Measurements from ENCODE around the gene INAFM2.

INAFM2 gene

DNA sequence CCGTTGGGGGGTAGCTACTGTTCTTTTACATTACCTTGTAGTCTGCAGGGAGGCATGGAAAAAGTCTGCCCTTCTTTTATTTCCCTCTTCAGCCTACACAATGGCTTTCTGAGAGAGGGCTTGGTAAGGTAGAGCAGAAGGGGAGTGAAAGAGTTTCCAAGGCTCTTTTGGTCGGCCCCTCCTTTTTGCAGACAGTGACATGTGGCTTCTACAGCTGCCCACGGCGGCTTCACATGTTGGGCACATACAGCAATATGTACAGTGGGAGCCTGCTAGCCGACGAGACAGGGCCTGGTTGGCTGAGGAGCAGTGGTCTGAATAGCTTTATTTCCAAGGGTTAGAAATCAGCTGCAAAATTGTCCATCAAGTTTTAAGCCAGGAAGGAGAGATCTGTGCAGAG lies 4.0 kb downstream of the INAFM2 start:
- DNase-seq (ENCODE audit: low read depth in 2 of 3, low spot score in 2 of 3), result no peak

DNA sequence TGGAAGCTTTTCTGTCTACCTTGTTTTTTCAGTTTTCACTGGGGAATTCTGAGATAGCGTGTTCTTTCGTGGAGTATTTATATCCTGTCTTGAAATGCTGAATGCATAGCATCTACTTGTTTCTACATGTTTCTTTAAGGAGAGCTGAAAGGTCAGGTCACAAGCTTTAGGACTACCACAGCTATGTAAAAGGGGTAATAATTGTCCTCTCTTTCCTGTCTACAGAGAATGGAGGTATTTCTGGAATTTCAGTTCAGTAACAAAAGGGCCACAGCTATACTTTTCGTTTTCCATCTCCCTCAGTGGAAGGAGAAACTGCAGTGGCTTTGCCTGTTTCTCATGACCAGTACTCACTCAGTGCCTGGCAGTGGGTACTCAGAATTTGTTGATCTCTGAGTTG lies 4.7 kb downstream of the INAFM2 start:
- no peak for DNase-seq (ENCODE audit: low read depth in 2 of 3, low spot score in 2 of 3)

DNA sequence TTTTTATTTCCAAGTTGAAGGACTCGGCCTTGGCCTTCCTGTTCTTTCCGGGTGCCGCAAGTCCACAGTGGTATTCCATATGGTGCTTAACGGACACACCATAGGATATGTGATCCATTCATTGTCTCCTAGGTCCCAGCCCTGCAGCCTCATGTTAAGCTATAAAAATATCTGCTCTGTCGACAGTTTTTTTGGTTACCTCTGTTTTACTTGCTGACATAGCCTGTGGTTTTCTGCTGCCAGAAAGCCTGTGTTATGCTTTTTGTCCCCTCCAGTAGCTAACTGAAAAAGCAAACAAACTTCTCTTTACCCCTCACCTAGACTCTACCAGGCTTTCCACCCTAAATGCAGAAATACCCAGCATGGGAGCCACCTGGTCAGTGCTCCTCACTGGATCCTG lies 5.3 kb downstream of the INAFM2 start:
- no peak for DNase-seq (ENCODE audit: low read depth in 2 of 3, low spot score in 2 of 3)

DNA sequence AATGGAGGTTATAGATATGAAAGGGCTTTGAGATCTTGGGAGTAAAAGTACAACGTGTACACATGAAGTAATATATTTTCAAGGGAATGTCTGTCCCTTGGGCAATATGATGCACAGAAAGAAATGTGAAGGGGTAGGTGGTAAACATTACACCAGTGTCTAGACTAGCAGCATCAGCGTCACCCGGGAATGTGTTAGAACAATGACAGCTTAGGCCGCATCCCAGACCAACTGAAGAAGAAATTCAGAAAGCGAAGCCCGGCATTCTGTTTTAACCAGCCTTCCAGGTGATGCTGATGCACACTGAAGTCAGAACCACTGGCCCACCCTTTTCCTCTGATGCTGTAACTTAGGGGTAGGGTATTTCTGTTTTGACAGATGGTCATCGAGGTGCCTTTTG lies 6.3 kb downstream of the INAFM2 start:
- DNase-seq (ENCODE audit: low read depth in 2 of 3, low spot score in 2 of 3), result no peak

DNA sequence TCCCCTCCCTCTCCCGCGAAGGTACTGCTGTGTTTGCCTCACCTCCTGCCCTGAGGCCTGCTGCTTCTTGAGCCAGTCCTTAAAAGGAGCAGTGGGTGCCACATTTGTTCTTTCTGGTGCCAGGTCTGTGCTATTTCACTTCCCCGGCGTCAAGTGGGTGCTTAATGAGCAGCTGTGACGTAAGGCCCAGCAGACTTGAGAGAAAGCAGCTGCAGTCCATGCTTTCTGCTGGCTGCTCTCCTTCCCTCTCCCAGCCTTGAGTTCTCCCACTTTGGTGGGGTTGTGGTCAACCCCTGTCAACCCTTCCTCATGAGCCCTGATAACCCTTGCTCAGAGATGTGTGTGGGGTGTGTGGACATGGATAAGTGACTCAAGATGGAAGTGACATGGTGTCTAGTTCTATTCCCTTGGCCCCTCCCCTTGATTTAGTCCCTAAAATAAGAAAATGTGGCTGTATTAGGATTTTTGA lies 6.9 kb downstream of the INAFM2 start:
- DNase-seq (ENCODE audit: low read depth in 2 of 3, low spot score in 2 of 3), result no peak

DNA sequence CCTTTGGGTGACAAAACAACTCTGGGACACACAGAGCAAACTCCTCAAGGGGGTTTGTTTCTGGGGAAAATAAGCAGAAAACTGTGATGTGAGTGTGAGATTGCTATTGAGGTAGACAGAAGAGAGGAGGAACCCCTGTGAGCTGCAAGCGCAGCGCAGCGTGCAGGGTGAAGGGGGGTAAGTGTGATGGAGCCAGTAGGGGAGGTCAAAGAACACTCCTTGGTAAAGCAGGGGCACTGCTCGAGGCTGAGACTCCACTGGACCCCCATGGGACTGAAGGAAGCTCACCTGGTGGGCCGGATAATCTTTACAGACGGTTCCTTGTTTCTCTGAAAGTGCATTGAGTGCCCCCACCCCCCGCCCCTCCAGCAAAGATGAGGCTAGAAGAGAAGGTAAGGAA lies 7.5 kb downstream of the INAFM2 start:
- no peak for DNase-seq (ENCODE audit: low read depth in 2 of 3, low spot score in 2 of 3)

DNA sequence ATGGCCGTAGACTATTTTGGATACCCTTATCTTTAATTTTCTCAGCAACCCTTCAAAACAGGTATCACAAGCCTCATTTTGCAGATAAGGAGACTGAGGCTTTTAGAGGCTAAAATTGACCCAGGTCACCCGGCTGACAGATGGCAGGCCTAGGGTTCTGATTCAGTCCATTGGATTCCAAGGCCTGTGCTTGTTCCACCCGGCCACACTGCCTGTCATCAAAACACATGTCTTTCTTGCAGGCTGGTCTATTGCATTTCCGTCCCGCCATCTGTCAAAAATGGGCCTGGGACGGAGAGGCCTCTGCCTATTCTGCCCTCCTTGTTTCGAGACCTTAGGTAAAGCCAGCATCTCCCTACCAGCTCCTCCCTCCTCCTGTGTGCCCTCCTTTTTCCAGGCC lies 8.1 kb downstream of the INAFM2 start:
- no peak for DNase-seq (ENCODE audit: low read depth in 2 of 3, low spot score in 2 of 3)

DNA sequence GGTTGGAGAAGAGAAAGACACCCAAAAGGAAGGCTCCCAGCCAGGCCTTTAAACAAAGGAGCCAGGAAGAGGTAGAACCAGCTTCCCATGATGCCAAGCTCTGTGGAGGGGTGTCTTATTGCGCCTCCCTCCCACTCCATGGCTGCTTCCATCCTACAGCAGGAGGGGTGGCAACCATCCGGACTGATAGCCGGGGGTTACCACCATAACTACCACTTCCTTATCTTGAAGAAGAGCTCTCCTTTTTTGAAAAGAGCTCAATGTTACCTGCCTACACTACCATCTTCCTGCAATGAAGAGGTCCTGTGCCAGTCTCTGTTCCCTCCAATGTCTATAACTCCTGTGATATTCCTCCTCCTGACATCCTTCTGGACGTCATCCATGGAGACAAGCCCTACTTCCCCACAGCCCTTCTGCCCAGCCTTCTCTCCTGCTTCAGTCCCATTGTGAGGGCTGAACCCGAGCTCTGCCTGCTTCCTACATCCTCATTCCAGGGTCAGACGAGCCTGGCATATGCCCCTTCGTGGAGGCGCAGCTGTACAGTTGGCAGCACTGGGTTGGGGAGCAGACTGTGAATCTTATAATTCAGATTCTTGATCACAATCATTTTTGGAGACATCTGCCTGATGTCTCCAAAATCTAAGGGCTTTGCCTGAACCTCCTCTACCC lies 8.8 kb downstream of the INAFM2 start:
- DNase-seq (ENCODE audit: low read depth in 2 of 3, low spot score in 2 of 3), result no peak

DNA sequence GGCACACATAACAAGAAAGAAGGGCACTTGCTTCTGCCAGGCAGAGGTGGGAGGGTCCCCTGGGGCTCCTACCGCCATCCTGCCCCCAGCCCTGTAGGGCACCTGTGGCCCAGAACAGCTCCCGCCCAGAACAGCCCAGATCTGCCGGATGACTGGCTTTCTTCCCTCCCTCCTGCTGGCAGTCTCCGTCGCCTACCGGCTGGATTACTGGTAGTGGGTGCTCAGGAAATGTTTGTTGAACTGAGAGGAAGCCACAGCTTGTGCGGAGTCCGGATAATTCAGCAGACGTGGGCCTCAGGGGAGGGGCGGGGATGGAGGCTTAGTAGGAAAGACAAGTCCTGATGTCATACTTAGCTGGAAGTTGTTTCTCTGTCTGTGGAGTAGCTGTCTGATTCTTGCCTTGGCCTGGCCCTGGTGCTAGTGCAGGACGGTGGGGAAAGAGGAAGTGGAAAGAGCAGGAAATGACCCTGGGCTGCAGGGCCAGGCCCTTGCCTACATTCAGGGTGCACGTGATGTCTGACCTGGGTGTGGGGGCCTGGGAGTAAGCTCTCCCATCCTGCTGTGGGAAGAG lies 10.5 kb downstream of the INAFM2 start:
- DNase-seq (ENCODE audit: low read depth in 2 of 3, low spot score in 2 of 3), result no peak

DNA sequence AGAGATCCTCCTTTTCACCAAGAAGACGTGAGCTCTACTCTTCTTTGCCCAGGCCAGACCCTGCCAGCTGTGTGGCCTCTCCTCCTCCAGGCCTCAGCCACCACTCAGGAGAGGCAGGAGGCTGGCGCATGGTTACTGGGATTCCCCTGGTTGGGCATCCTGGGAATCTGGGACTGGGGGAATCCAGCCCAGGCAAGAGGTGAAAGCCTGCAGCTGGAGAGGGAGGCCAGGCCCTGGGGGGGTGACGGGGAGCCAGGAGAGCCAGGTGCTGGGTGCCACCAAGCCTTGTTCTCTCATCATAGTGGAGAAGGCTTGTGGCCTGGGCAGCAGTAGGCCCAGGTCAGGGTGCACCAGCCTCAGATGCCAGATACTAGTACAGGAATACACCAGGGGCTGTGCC lies 11.0 kb downstream of the INAFM2 start:
- DNase-seq (ENCODE audit: low read depth in 2 of 3, low spot score in 2 of 3), result no peak

DNA sequence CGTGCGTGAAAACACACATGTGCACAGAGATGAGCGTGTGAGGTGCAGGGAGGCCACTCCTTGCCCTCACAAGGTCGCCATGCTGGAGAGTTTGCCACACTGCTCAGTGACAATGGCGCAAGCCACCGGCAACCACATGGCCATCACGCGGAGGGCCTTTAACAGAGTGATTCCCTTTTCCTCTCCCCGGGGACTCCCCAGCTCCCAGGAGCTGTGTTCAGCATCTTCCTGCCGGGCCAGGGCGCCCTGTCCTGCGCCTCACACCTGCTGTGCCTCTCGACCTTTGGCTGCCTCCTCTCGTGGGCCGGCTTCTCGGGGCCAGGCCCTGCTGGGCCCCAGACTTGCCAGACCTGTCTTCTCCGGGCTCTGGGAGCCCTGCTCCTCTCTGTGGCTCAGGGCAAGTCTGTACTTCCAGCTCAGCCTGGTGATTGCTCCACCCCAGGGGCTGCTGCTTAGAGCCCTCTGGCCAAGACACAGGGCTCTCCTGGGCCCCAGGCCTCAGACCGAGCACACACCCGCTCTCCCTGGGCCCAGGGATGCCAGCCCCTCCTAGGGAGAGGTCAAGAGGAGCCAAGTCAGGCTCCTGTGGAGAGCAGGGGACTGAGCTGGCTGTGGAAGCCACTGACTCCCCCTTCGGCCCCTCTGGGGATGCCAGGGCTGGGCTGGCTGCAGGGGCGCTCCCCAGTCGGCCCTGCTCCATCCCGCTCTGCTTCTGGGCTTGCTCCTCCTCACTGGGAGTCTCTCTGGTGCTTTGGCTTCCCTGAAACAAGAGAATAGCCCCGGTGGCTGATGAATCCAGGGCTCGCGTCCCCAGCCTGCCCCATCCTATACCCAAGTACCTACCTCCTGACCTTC lies 11.7 kb downstream of the INAFM2 start:
- no peak for DNase-seq (ENCODE audit: low read depth in 2 of 3, low spot score in 2 of 3)

DNA sequence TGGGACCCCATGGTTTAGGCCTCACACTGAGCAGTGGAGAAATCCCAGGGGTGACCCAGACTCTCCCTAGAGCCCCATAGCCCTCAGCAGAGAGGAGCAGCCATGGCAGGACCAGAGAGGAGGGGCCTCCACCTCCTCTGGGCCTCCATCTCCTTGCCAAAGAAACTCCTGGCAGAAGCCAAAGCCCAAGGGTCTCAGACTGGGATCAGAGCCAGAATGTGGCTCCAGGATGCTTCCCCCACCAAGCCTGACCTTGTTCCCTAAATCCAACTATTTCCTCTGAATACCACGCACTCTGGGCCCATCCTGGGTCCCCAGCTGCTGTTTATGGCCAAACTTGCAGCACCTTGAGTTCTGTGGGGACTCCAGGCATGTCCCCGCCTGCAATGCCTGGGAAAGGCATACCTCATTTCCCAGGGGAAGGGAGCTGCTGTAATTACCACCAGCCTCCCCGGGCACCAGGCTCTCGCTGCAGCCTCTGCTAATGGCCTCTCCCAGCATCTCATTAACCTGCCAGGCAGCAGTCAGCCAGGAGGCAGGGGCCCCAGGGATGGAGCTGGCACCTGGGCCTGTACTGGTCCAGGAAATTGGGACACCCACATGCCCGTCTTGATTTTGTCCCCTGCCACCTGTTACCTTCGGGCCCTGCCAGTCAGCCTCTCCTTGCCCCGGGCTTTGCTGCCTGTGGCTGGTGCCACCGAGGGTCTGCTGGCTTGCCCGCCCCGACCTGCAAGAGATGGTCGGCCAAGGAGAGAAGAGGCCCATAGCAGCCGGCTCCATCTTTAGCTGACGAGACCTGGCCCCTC lies 12.6 kb downstream of the INAFM2 start:
- DNase-seq (ENCODE audit: low read depth in 2 of 3, low spot score in 2 of 3), result no peak

DNA sequence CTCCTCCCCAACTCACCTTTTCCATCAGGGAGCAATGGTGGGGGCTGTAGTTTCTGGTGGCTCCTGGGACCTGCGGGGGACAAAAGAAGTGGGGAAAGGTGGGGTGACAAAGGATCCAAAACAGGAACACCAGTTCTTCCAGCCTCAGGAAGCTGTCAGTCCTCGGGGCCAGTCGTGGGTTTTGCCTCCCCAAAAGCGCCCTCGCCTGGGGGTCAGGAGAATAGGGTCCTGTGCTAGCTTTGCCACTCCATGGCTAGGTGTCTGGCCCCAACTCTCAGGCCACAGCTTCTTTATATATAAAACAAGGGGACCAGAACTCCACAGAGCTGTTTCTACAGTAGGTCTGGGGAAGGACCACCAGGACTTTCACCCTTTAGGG lies 13.2 kb downstream of the INAFM2 start:
- DNase-seq (ENCODE audit: low read depth in 2 of 3, low spot score in 2 of 3), result no peak

DNA sequence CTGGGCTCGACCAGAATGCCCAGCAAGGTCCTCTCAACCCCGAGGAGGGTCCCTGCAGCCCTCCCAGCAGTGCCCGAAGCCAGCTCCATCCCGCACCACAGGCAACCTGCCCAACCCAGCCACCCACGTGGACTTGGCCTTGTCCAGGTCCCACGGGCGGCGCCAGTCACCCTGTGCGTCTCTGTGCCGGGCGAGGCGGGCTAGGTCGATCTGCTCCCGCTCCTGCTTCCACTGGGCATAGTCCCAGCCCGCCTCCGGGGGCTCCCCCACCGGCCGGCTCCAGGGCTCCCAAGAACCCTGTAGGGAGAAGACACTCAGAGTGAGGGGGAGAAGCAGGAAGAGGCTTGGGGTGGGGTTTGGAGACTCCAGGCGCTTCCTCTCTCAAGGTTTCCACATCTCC lies 14.1 kb downstream of the INAFM2 start:
- no peak for DNase-seq (ENCODE audit: low read depth in 2 of 3, low spot score in 2 of 3)

DNA sequence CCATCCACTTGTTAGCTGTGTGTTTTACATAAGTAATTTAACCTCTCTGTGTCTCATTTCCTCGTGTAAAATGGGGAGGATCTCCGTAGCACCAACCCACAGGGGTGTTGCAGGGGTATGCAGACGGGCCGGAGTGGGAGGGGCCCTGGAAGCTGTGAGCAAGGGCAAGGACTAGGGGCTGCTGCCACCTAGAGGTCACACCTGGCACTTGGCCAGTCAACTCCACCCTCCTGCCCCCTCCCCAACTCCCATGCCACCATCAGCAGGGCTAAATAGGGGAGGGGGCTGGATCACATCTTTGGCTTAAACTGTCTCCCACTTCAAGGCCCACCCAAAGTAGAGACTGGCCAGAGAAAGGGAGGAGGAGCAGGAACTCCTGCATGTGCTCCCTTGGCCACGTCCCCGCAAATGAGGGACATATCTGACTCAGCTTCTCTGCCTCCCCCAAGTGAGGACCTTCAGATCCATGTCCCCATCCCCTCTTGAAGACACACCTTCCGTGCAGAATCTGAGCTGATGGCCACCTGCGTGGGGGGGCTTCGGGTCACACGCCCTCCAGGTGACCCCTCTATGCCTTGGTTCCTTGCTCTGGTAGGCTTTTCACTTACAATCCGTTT lies 14.7 kb downstream of the INAFM2 start:
- peak in 2 of 3 experiments; percentile 47 to 50 for DNase-seq (ENCODE audit: low read depth in 2 of 3, low spot score in 2 of 3)

DNA sequence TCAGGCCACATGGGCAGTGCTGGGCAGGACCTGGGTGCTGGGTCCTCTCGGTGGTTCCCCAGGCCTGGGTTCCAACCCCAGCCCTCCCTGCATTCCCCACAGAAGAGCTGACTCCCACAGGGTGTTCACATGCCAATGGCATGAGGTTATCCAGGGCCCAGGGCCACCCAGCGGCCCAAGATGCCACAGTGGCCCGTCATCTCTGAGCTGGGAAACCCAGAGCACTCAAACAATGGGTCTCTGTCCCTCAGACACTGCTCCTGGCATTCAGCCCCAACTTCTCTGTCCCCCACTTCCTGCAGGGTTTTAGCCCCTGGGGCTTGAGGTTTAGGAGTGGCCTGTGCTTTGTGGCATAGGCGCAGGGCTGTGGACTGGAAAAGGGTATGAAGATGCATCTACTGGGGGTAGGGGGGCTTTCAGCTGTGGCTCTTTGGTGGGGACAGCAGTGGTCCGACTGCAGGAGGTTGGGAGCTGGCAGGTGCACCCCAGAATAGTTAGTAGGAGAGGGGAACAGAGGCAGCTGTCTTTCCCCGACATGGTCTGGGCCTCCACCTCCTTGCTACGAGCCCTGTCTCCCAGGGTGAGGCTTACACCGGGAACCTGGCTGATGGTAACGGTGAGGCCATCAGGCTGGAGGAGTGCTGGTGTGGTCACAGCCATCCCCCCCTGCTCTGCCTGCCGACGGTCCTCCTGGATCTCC lies 15.6 kb downstream of the INAFM2 start:
- DNase-seq (ENCODE audit: low read depth in 2 of 3, low spot score in 2 of 3), result no peak

DNA sequence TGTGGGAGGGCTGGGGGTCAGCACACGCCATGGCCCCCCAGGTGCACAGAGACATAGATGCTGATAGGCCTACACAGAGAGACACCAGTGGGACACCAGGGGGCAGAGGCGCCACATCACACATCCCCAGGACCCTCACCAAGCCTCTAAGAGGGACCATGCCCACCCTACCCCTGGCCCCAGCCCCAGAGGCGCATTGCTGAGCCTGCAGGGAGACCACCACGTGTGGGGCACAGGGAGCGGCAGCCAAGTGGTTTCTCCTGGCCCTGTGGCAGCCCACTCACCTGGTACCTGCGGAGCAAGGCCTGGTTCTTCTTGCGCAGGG lies 16.1 kb downstream of the INAFM2 start:
- DNase-seq (ENCODE audit: low read depth in 2 of 3, low spot score in 2 of 3), result no peak

DNA sequence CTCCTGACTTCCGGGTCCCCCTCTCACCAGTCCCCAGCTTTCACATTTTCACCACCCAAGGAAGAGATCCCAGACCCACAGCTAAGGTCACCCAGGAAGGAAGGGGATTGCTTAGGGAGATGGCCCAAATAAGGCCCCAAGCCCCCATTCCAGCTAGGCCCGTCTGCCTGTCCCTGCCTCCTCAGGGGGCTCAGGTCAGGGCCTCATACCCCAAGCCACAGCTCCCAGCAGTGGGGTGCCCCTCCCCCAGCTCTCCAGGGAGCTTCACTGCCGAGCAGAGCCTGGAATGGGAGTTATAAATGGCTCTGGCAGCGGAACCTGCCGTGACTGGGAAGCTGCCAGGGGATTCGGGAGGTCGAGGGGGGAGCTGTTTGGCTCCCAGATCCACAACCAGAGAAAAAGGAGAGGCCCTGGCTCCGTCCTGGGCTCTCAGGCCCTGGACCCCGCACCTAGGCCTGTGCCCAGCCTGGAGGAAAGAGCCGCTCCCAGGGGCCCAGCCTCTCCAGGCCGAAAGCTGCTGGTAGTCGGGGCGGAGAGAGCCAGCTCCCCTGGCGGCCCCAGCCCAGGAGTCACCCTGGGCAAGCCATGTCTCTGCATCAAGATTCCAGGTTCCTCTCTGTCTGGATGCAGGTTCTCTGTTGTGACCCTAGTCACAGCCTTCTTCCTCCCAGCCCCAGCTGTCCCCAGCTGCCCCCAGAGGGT lies 16.7 kb downstream of the INAFM2 start:
- DNase-seq (ENCODE audit: low read depth in 2 of 3, low spot score in 2 of 3), result no peak

DNA sequence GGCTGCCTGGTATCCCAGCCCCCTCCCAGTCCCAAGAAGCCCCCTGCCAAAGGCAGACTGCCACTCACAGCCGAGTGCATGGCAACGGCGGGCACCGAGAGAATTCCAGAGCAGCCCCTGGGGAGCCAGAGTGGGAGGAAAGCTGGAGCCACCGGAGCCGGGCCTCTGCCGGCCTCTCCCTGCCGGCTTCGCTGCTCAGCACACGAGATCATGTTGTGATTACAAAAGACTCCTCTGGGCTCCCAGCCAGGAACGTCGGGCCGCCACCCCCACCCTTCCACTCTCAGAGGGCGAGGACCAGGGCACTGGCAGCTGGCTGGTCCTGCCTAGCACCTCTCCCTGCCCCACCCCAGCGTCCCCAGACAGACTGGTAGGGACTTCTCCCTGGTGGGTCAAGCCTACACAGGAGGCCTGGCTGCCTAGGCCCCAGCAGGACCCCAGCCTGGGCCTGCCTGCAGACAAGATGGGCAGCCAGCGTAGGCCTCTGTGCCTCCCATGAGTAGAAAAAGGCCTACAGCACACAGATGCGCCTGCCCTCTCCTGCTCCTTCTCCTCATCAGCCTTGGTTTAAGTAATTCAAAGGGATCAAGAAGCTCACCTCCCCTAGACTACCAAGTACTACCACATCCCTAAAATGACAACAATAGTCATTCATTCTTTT lies 17.4 kb downstream of the INAFM2 start, which contains the start of gene CCDC9B:
TSS of gene CCDC9B (minus strand) at position 200 of the 661 bp plus-strand sequence. CDS start at position 80, 120 bp downstream.
- DNase-seq (ENCODE audit: low read depth in 2 of 3, low spot score in 2 of 3), result no peak

Data from activated CD8-positive, alpha-beta memory T cell treated with anti-CD3 and anti-CD28 coated beads for 48 hours (primary cell).